Measurements from ENCODE around the gene PRMT3. TPM values are rescaled to one million over a fixed set of nuclear protein-coding genes. Genes with fewer than 3 reads are reported as not detected.
"Not testable (repeated sequence)": the region's sequence is repeated elsewhere in the genome, so short reads cannot be mapped to it uniquely, and the experiment has no call there.

Gene PRMT3
- total RNA-seq, 2 experiments from 2014 or later = 11.2 to 11.8 TPM

DNA sequence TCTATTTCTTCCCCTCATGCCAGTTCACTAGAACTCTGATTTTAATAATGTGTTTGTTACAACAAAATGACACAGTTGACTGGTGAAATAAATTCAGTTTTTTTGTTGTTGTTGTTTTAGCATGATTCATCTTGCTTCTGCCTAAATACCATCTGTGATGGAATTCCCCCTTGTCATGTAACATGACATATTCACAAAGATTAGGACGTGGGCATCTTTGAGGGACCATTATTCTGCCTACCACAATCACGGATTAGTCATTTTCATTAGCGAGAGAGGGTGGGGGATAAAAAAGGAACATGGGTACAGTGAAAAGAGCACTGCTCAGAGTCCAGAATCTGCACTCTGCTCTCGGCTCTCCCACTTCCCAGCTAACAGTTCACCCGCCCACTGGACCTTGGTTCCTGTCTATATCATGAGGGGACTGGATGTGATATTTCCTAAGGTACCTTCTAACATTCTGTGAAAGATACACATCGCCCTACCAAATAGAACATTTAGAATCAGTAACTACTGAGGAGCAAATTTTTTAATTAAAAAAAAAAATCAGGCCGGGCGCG is 12.7 kb upstream of the PRMT3 start:
- POLR2A ChIA-PET = no interaction called here
- DNase-seq = no peak
- Histone ChIP-seq H3K36me3 (ENCODE audit: insufficient read depth, low read length) (peaks cover 38% of the 10 kb centered on the region), H3K4me3 (ENCODE audit: low read length) (no peak overlapping the region), H3K27me3 (ENCODE audit: control insufficient read depth in 1 of 2, insufficient read depth in 2 of 2, low read length in 2 of 2) (no peaks in the 10 kb centered on the region), H3K27ac (ENCODE audit: low read depth in 1 of 2, low read length in 2 of 2) (no peak overlapping the region), H3K9me3 (ENCODE audit: control insufficient read depth in 1 of 2, insufficient read depth in 1 of 2, low read length in 2 of 2) (no peaks in the 10 kb centered on the region), H3K4me1 (ENCODE audit: insufficient read depth, low read length) (no peaks in the 10 kb centered on the region)
- TF ChIP-seq, protein P1, sequence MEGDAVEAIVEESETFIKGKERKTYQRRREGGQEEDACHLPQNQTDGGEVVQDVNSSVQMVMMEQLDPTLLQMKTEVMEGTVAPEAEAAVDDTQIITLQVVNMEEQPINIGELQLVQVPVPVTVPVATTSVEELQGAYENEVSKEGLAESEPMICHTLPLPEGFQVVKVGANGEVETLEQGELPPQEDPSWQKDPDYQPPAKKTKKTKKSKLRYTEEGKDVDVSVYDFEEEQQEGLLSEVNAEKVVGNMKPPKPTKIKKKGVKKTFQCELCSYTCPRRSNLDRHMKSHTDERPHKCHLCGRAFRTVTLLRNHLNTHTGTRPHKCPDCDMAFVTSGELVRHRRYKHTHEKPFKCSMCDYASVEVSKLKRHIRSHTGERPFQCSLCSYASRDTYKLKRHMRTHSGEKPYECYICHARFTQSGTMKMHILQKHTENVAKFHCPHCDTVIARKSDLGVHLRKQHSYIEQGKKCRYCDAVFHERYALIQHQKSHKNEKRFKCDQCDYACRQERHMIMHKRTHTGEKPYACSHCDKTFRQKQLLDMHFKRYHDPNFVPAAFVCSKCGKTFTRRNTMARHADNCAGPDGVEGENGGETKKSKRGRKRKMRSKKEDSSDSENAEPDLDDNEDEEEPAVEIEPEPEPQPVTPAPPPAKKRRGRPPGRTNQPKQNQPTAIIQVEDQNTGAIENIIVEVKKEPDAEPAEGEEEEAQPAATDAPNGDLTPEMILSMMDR (IDR thresholded peaks at IDR 0.05) = no peak
- Mint-ChIP-seq H3K27ac (no peak overlapping the region), H3K27me3 (no peaks in the 10 kb centered on the region), H3K4me1 (ENCODE audit: low read depth) (no peaks in the 10 kb centered on the region), H3K4me3 (no peak overlapping the region), H3K9me3 (no peaks in the 10 kb centered on the region), H3K36me3 (ENCODE audit: low read depth) (peaks cover 72% of the 10 kb centered on the region)
- no peak for ATAC-seq (ENCODE audit: poor library complexity)
- intact Hi-C loops (cut with DNase I, micrococcal nuclease) = no loop called here
- CTCF ChIA-PET = interaction anchor here (1.4 kb wide), 1 partner anchor 12 kb away, joined by 3 read pairs; no protein-coding TSS in a partner anchor

DNA sequence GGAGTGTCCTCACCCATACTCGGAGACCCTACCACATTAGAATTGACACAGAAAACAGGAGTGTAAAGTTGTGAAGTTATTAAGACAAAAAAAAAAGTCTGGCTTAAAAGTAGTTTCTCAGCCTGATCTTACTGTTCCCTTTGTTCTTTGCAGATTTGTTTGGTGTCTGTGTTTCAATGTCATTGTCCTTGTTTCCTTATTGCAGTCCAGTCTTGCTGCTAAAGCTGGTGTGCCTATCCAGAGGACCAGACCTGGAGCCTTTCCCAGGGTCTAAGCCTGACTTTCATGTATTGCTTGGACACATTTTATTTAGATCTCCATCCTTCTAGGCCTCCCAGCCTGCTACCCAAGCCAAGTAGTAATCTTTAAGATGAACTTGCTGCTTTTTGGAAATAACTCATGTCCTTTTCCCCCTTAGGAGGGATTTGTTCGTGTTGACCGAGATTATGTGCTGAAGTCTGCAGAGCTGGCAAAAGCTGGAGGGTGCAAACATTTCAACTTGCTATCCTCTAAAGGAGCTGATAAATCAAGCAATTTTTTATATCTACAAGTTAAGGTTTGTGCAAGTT is 11.3 kb upstream of the PRMT3 start:
- Histone ChIP-seq H3K36me3 (ENCODE audit: insufficient read depth, low read length) (peaks cover 35% of the 10 kb centered on the region), H3K27ac (ENCODE audit: low read depth in 1 of 2, low read length in 2 of 2) (no peak overlapping the region), H3K27me3 (ENCODE audit: control insufficient read depth in 1 of 2, insufficient read depth in 2 of 2, low read length in 2 of 2) (no peaks in the 10 kb centered on the region), H3K4me1 (ENCODE audit: insufficient read depth, low read length) (no peaks in the 10 kb centered on the region), H3K9me3 (ENCODE audit: control insufficient read depth in 1 of 2, insufficient read depth in 1 of 2, low read length in 2 of 2) (no peaks in the 10 kb centered on the region), H3K4me3 (ENCODE audit: low read length) (no peak overlapping the region)
- H3K4me1 Mint-ChIP-seq (ENCODE audit: low read depth) = no peaks in the 10 kb centered on the region
- H3K9me3 Mint-ChIP-seq = no peaks in the 10 kb centered on the region
- ATAC-seq (ENCODE audit: poor library complexity) (no peak), DNase-seq (no peak)
- ChIA-PET CTCF (no interaction called here), POLR2A (no interaction called here)
- no peaks in the 10 kb centered on the region for H3K27me3 Mint-ChIP-seq
- no peak overlapping the region for H3K4me3 Mint-ChIP-seq
- intact Hi-C loops (cut with DNase I, micrococcal nuclease) = no loop called here
- H3K36me3 Mint-ChIP-seq (ENCODE audit: low read depth) = peaks cover 74% of the 10 kb centered on the region
- TF ChIP-seq, protein P1 (IDR thresholded peaks at IDR 0.05) = no peak
- H3K27ac Mint-ChIP-seq = no peak overlapping the region

DNA sequence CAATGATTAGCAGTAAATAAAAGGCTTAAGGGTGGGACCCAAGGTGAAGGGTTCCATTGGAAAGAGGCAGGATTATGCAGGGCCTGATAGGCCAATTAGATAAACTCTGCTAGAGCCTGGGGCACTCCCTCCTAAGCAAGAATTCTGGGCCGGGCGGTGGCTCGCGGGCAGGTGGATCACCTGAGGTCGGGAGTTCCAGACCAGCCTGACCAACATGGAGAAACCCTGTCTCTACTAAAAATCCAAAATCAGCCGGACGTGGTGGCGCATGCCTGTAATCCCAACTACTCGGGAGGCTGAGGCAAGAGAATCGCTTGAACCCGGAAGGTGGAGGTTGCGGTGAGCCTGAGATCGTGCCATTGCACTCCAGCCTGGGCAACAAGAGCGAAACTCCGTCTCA is 1.5 kb upstream of the PRMT3 start:
- intact Hi-C loops (cut with DNase I, micrococcal nuclease) = loop anchor here (5.0 to 10.0 kb wide), 5 partner anchors 219 to 1861 kb away; partner anchors contain the start of genes NAV2 (in 1 of the 2), TSG101 (in 1 of the 2) and ZDHHC13 (in 1 of the 2)
- not testable (repeated sequence) for ATAC-seq (ENCODE audit: poor library complexity); H3K9me3 ChIP-seq (ENCODE audit: control insufficient read depth in 1 of 2, insufficient read depth in 1 of 2, low read length in 2 of 2); H3K27ac ChIP-seq (ENCODE audit: low read depth in 1 of 2, low read length in 2 of 2); DNase-seq; H3K4me3 ChIP-seq (ENCODE audit: low read length); H3K27me3 Mint-ChIP-seq; H3K9me3 Mint-ChIP-seq; H3K27me3 ChIP-seq (ENCODE audit: control insufficient read depth in 1 of 2, insufficient read depth in 2 of 2, low read length in 2 of 2)
- peaks cover 27% of the 10 kb centered on the region for H3K4me1 Mint-ChIP-seq (ENCODE audit: low read depth)
- Histone ChIP-seq H3K4me1 (ENCODE audit: insufficient read depth, low read length) (peaks cover 20% of the 10 kb centered on the region), H3K36me3 (ENCODE audit: insufficient read depth, low read length) (peaks cover 16% of the 10 kb centered on the region)
- H3K4me3 Mint-ChIP-seq = peak overlapping the region; percentile 99
- POLR2A ChIA-PET = interaction anchor here (1.4 kb wide), 1 partner anchor 25 kb away, joined by 3 read pairs; no protein-coding TSS in a partner anchor
- peaks cover 32% of the 10 kb centered on the region for H3K36me3 Mint-ChIP-seq (ENCODE audit: low read depth)
- CTCF ChIA-PET = interaction anchor here (1.1 to 2.6 kb wide), 3 partner anchors 11 to 22 kb away, joined by 3 to 10 read pairs (median 6); partner anchors contain the start of gene HTATIP2
- peak overlapping the region; percentile 99 for H3K27ac Mint-ChIP-seq

Measured in CD4-positive, alpha-beta T cell (primary cell).